HS-27A (cell line): ENCODE results near the gene ASB13.
A peak's percentile ranks its signal among the peaks of the same experiment; 100 is the strongest.

Source experiments
- DNase-seq: peaks from one replicate; pipeline ENCODE4 v3.0.0-alpha.2; 2012; ENCODE audit warnings: low read depth, missing footprints

ASB13 gene

GRCh38 chr10:5647507-5648240, 18.7 kb downstream of the ASB13 start:
- no peak for DNase-seq

- no peak for DNase-seq
Measured at GRCh38 chr10:5645944-5646617, 20.3 kb downstream of the ASB13 start.

- DNase-seq = no peak
Measured at GRCh38 chr10:5645375-5645774, 21.0 kb downstream of the ASB13 start.

GRCh38 chr10:5644930-5645329, 21.5 kb downstream of the ASB13 start:
- no peak for DNase-seq

- no peak for DNase-seq
Measured at GRCh38 chr10:5643346-5644067, 22.9 kb downstream of the ASB13 start.

- no peak for DNase-seq
Measured at GRCh38 chr10:5641501-5641900, 24.9 kb downstream of the ASB13 start.

- DNase-seq = no peak
Measured at GRCh38 chr10:5640501-5640900, 25.9 kb downstream of the ASB13 start.

- DNase-seq = no peak
Measured at GRCh38 chr10:5640036-5640435, 26.4 kb downstream of the ASB13 start.

GRCh38 chr10:5639066-5639465, 27.3 kb downstream of the ASB13 start:
- DNase-seq = no peak

GRCh38 chr10:5638494-5638893, 27.9 kb downstream of the ASB13 start:
- no peak for DNase-seq

GRCh38 chr10:5634918-5635317, 31.5 kb downstream of the ASB13 start:
- no peak for DNase-seq

- DNase-seq = no peak
Measured at GRCh38 chr10:5633166-5633749, 33.1 kb downstream of the ASB13 start.

GRCh38 chr10:5632446-5632845, 33.9 kb downstream of the ASB13 start:
- no peak for DNase-seq

GRCh38 chr10:5631936-5632335, 34.5 kb downstream of the ASB13 start:
- DNase-seq = no peak

- no peak for DNase-seq
Measured at GRCh38 chr10:5630112-5630436, 36.3 kb downstream of the ASB13 start.

GRCh38 chr10:5629303-5630111, 36.9 kb downstream of the ASB13 start:
- peak; percentile 22 for DNase-seq

- DNase-seq = no peak
Measured at GRCh38 chr10:5628451-5629302, 37.7 kb downstream of the ASB13 start.

- no peak for DNase-seq
Measured at GRCh38 chr10:5627486-5628044, 38.8 kb downstream of the ASB13 start.

GRCh38 chr10:5625992-5626777, 40.2 kb downstream of the ASB13 start:
- DNase-seq = no peak

GRCh38 chr10:5624701-5625100, 41.7 kb downstream of the ASB13 start:
- no peak for DNase-seq
